ENCODE results near the gene IRF2.
"Not testable (repeated sequence)": the region's sequence is repeated elsewhere in the genome, so short reads cannot be mapped to it uniquely, and the experiment has no call there.

DNA sequence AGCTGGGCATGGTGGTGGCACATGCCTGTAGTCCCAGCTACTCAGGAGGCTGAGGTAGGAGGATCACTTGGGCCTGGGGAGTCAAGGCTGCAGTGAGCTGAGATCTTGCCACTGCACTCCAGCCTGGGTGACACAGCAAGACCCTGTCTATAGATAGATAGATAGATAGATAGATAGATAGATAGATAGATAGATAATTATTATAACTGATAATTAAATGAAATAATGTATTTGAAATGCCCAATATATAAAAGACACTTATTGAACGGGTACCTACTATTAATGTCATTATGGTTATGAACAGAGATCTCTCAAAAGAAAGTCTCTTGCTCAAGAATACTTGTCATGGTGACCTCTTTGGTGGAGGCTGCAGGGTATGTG, 131.5 kb downstream of the IRF2 start:
- TF ChIP-seq POLR2A (IDR thresholded peaks at IDR 0.05; ENCODE audit: extremely low read depth, insufficient read length), result not testable (repeated sequence)
- TF ChIP-seq, protein P1, sequence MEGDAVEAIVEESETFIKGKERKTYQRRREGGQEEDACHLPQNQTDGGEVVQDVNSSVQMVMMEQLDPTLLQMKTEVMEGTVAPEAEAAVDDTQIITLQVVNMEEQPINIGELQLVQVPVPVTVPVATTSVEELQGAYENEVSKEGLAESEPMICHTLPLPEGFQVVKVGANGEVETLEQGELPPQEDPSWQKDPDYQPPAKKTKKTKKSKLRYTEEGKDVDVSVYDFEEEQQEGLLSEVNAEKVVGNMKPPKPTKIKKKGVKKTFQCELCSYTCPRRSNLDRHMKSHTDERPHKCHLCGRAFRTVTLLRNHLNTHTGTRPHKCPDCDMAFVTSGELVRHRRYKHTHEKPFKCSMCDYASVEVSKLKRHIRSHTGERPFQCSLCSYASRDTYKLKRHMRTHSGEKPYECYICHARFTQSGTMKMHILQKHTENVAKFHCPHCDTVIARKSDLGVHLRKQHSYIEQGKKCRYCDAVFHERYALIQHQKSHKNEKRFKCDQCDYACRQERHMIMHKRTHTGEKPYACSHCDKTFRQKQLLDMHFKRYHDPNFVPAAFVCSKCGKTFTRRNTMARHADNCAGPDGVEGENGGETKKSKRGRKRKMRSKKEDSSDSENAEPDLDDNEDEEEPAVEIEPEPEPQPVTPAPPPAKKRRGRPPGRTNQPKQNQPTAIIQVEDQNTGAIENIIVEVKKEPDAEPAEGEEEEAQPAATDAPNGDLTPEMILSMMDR (IDR thresholded peaks at IDR 0.05; ENCODE audit: low read depth, low read length), result not testable (repeated sequence)
- TF ChIP-seq, protein P2, sequence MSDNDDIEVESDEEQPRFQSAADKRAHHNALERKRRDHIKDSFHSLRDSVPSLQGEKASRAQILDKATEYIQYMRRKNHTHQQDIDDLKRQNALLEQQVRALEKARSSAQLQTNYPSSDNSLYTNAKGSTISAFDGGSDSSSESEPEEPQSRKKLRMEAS (IDR thresholded peaks at IDR 0.05; ENCODE audit: low read depth, low read length), result not testable (repeated sequence)
